Heart left ventricle (tissue), 13 donors: ENCODE measurements around the gene CPEB4.

Experiments used
- CTCF ChIP-seq, 12 donors: fragments of 200-600 bp; sonication (generic) in 4 of 12; IDR thresholded peaks; one replicate each; pipeline versions ENCODE4 v1.5.0 to v1.8.0; 2018 to 2022; ENCODE audit warnings: antibody characterized with exemption in 12 of 12, mild to moderate bottlenecking in 5 of 12
- POLR2A ChIP-seq, 2 donors: fragments of 450-650 bp; IDR thresholded peaks; one replicate each; pipeline ENCODE4 v1.6.1; 2017; ENCODE audit warnings: antibody characterized with exemption in 2 of 2, mild to moderate bottlenecking in 2 of 2, moderate library complexity in 2 of 2
- donor health status: ischemic (EF 13 %, LVEDD 7.1; RV severe dilation, severe dysfunction).
- donor health status: DM: no; HTN: yes; CAD: no.
- donor health status: DM: no; HTN: no; CAD: no.
- donor health status: ischemic (EF 25% LVEDD 6.9; RV normal size, moderate dysfunction).
- donor health status: ischemic (EF 25% LVEDD 5.7; RV mildly dilated, moderate dysfunction).
- donor health status: ischemic (EF 35%, LVEDD 5.7; RV mildly dilated, moderate dysfunction).
- donor health status: nonischemic (EF 11% LVEDD 7.7; RV severe dilation, severe dysfunction).
- donor health status: DM: yes; HTN: yes; CAD: no.
- donor health status: PGD.
- donor health status: ischemic (EF 29% LVEDD 5.4; RV normal size, mild dysfunction).
- donor health status: nonischemic (EF 23%, LVEDD 6.1; RV moderate dilation, normal function).

- TF ChIP-seq CTCF (IDR thresholded peaks at IDR 0.05), result no peak
- TF ChIP-seq POLR2A (IDR thresholded peaks at IDR 0.05), result no peak
These were observed 24.8 kb upstream of the CPEB4 start for GRCh38 chr5:173863359-173863758.
